ENCODE measurements around the gene CCT8.
"Not testable (repeated sequence)": the region's sequence is repeated elsewhere in the genome, so short reads cannot be mapped to it uniquely, and the experiment has no call there.

CCT8 gene

GRCh38 chr21:29022166-29022565 lies 51.3 kb downstream of the CCT8 start:
- TF ChIP-seq EZH2 (IDR thresholded peaks at IDR 0.05), result no peak
- no peak for TF ChIP-seq POLR2AphosphoS5 (IDR thresholded peaks at IDR 0.05; ENCODE audit: borderline replicate concordance, low read depth, low read length)
- TF ChIP-seq FOXP2 (optimal IDR thresholded peaks at IDR 0.05; ENCODE audit: control extremely low read depth, extremely low read length, insufficient read depth), result no peak
- Histone ChIP-seq H3K9me3 (ENCODE audit: low read depth, low read length) (no peaks in the 10 kb centered on the region), H3K9ac (ENCODE audit: insufficient read length) (no peak overlapping the region), H3K4me3 (no peak overlapping the region), H3K27ac (0 out of 2 replicates have a peak overlapping the region, but pooled peaks have one; percentile 16), H3K36me3 (ENCODE audit: insufficient read depth, low read length) (no peaks in the 10 kb centered on the region)
- DNase-seq (ENCODE audit: low read depth, low spot score), result no peak

GRCh38 chr21:29018540-29018939 lies 54.9 kb downstream of the CCT8 start:
- no peak for DNase-seq (ENCODE audit: low read depth, low spot score)
- H3K4me3 ChIP-seq, result peak overlapping the region; percentile 83
- H3K9me3 ChIP-seq (ENCODE audit: low read depth, low read length), result no peaks in the 10 kb centered on the region
- peak overlapping the region; percentile 93 for H3K9ac ChIP-seq (ENCODE audit: insufficient read length)
- H3K36me3 ChIP-seq (ENCODE audit: insufficient read depth, low read length), result no peaks in the 10 kb centered on the region
- no peak overlapping the region for H3K27ac ChIP-seq
- TF ChIP-seq EZH2 (IDR thresholded peaks at IDR 0.05) (no peak), POLR2AphosphoS5 (IDR thresholded peaks at IDR 0.05; ENCODE audit: borderline replicate concordance, low read depth, low read length) (no peak), FOXP2 (optimal IDR thresholded peaks at IDR 0.05; ENCODE audit: control extremely low read depth, extremely low read length, insufficient read depth) (no peak)

GRCh38 chr21:29017639-29018237 lies 55.7 kb downstream of the CCT8 start:
- 0 out of 2 replicates have a peak overlapping the region, but pooled peaks have one; percentile 16 for H3K27ac ChIP-seq
- TF ChIP-seq EZH2 (IDR thresholded peaks at IDR 0.05) (no peak), FOXP2 (optimal IDR thresholded peaks at IDR 0.05; ENCODE audit: control extremely low read depth, extremely low read length, insufficient read depth) (no peak), POLR2AphosphoS5 (IDR thresholded peaks at IDR 0.05; ENCODE audit: borderline replicate concordance, low read depth, low read length) (no peak)
- no peak for DNase-seq (ENCODE audit: low read depth, low spot score)
- no peaks in the 10 kb centered on the region for H3K36me3 ChIP-seq (ENCODE audit: insufficient read depth, low read length)
- H3K4me3 ChIP-seq, result peak overlapping the region; percentile 83
- no peaks in the 10 kb centered on the region for H3K9me3 ChIP-seq (ENCODE audit: low read depth, low read length)
- H3K9ac ChIP-seq (ENCODE audit: insufficient read length), result peak overlapping the region; percentile 93

GRCh38 chr21:29011236-29011635 lies 62.2 kb downstream of the CCT8 start:
- not testable (repeated sequence) for DNase-seq (ENCODE audit: low read depth, low spot score); H3K9me3 ChIP-seq (ENCODE audit: low read depth, low read length); H3K9ac ChIP-seq (ENCODE audit: insufficient read length); H3K4me3 ChIP-seq; H3K27ac ChIP-seq
- peaks cover 24% of the 10 kb centered on the region for H3K36me3 ChIP-seq (ENCODE audit: insufficient read depth, low read length)

- Histone ChIP-seq H3K27ac (no peak overlapping the region), H3K4me3 (no peak overlapping the region), H3K9me3 (ENCODE audit: low read depth, low read length) (no peaks in the 10 kb centered on the region), H3K9ac (ENCODE audit: insufficient read length) (no peak overlapping the region), H3K36me3 (ENCODE audit: insufficient read depth, low read length) (peaks cover 29% of the 10 kb centered on the region)
- no peak for TF ChIP-seq FOXP2 (optimal IDR thresholded peaks at IDR 0.05; ENCODE audit: control extremely low read depth, extremely low read length, insufficient read depth)
- TF ChIP-seq EZH2 (IDR thresholded peaks at IDR 0.05), result no peak
- TF ChIP-seq POLR2AphosphoS5 (IDR thresholded peaks at IDR 0.05; ENCODE audit: borderline replicate concordance, low read depth, low read length), result no peak
- DNase-seq (ENCODE audit: low read depth, low spot score), result no peak
Measured at GRCh38 chr21:29008367-29008766, 65.1 kb downstream of the CCT8 start.

GRCh38 chr21:29007810-29008209 lies 65.6 kb downstream of the CCT8 start:
- DNase-seq (ENCODE audit: low read depth, low spot score), result no peak
- no peak for TF ChIP-seq POLR2AphosphoS5 (IDR thresholded peaks at IDR 0.05; ENCODE audit: borderline replicate concordance, low read depth, low read length)
- no peak for TF ChIP-seq EZH2 (IDR thresholded peaks at IDR 0.05)
- TF ChIP-seq FOXP2 (optimal IDR thresholded peaks at IDR 0.05; ENCODE audit: control extremely low read depth, extremely low read length, insufficient read depth), result no peak
- no peak overlapping the region for H3K9ac ChIP-seq (ENCODE audit: insufficient read length)
- no peaks in the 10 kb centered on the region for H3K9me3 ChIP-seq (ENCODE audit: low read depth, low read length)
- H3K27ac ChIP-seq, result no peak overlapping the region
- peaks cover 29% of the 10 kb centered on the region for H3K36me3 ChIP-seq (ENCODE audit: insufficient read depth, low read length)
- no peak overlapping the region for H3K4me3 ChIP-seq

GRCh38 chr21:29007135-29007534 lies 66.3 kb downstream of the CCT8 start:
- H3K4me3 ChIP-seq, result no peak overlapping the region
- H3K27ac ChIP-seq, result no peak overlapping the region
- no peak overlapping the region for H3K9ac ChIP-seq (ENCODE audit: insufficient read length)
- H3K9me3 ChIP-seq (ENCODE audit: low read depth, low read length), result no peaks in the 10 kb centered on the region
- TF ChIP-seq POLR2AphosphoS5 (IDR thresholded peaks at IDR 0.05; ENCODE audit: borderline replicate concordance, low read depth, low read length) (no peak), FOXP2 (optimal IDR thresholded peaks at IDR 0.05; ENCODE audit: control extremely low read depth, extremely low read length, insufficient read depth) (no peak), EZH2 (IDR thresholded peaks at IDR 0.05) (no peak)
- H3K36me3 ChIP-seq (ENCODE audit: insufficient read depth, low read length), result peaks cover 29% of the 10 kb centered on the region
- no peak for DNase-seq (ENCODE audit: low read depth, low spot score)
